Measurements from ENCODE around the gene MAP2K4. TPM values are rescaled to one million over a fixed set of nuclear protein-coding genes. Genes with fewer than 3 reads are reported as not detected.

Gene MAP2K4
- total RNA-seq, 1 donor from 2014 or later = 61.9 TPM

GRCh38 chr17:12064395-12064794, 43.7 kb downstream of the MAP2K4 start:
- Histone ChIP-seq H3K4me3 (no peak overlapping the region), H3K4me2 (no peak overlapping the region), H3K27ac (no peak overlapping the region), H3F3A (ENCODE audit: low read depth) (no peaks in the 10 kb centered on the region), H2AFZ (replicated peaks) (no peak overlapping the region), H3K9ac (no peak overlapping the region), H4K20me1 (ENCODE audit: low read depth) (peaks cover 15% of the 10 kb centered on the region), H3K9me3 (ENCODE audit: low read depth) (no peaks in the 10 kb centered on the region), H3K36me3 (no peaks in the 10 kb centered on the region), H3K27me3 (no peaks in the 10 kb centered on the region), H3K4me1 (no peaks in the 10 kb centered on the region), H3K79me2 (ENCODE audit: low read depth) (peaks cover 71% of the 10 kb centered on the region)
- Mint-ChIP-seq H3K27ac (no peak overlapping the region), H3K27me3 (ENCODE audit: insufficient read depth, low read depth) (no peaks in the 10 kb centered on the region), H3K9me3 (peaks cover 18% of the 10 kb centered on the region), H3K36me3 (peaks cover 33% of the 10 kb centered on the region), H3K4me1 (no peaks in the 10 kb centered on the region), H3K4me3 (no peak overlapping the region)
- no peak for DNase-seq (ENCODE audit: low spot score)
- TF ChIP-seq EZH2phosphoT487 (IDR thresholded peaks at IDR 0.05) = no peak
- no peak for TF ChIP-seq CTCF (IDR thresholded peaks at IDR 0.05)
- TF ChIP-seq EZH2 (IDR thresholded peaks at IDR 0.05) = no peak

- Mint-ChIP-seq H3K4me1 (no peaks in the 10 kb centered on the region), H3K27ac (no peak overlapping the region), H3K9me3 (peaks cover 16% of the 10 kb centered on the region), H3K4me3 (no peak overlapping the region), H3K27me3 (ENCODE audit: insufficient read depth, low read depth) (no peaks in the 10 kb centered on the region), H3K36me3 (peaks cover 37% of the 10 kb centered on the region)
- no peak overlapping the region for H3K27ac ChIP-seq
- H3F3A ChIP-seq (ENCODE audit: low read depth) = no peaks in the 10 kb centered on the region
- TF ChIP-seq EZH2 (IDR thresholded peaks at IDR 0.05) (no peak), CTCF (IDR thresholded peaks at IDR 0.05) (no peak), EZH2phosphoT487 (IDR thresholded peaks at IDR 0.05) (no peak)
- H3K36me3 ChIP-seq = no peaks in the 10 kb centered on the region
- no peak overlapping the region for H3K4me3 ChIP-seq
- H3K9ac ChIP-seq = no peak overlapping the region
- no peaks in the 10 kb centered on the region for H3K4me1 ChIP-seq
- H4K20me1 ChIP-seq (ENCODE audit: low read depth) = peaks cover 14% of the 10 kb centered on the region
- no peak overlapping the region for H3K4me2 ChIP-seq
- no peaks in the 10 kb centered on the region for H3K27me3 ChIP-seq
- H2AFZ ChIP-seq (replicated peaks) = no peak overlapping the region
- no peak for DNase-seq (ENCODE audit: low spot score)
- no peaks in the 10 kb centered on the region for H3K9me3 ChIP-seq (ENCODE audit: low read depth)
- H3K79me2 ChIP-seq (ENCODE audit: low read depth) = peaks cover 56% of the 10 kb centered on the region
Observed at GRCh38 chr17:12067485-12067884, 46.8 kb downstream of the MAP2K4 start.

- TF ChIP-seq EZH2 (IDR thresholded peaks at IDR 0.05) (no peak), EZH2phosphoT487 (IDR thresholded peaks at IDR 0.05) (no peak), CTCF (IDR thresholded peaks at IDR 0.05) (no peak)
- no peak overlapping the region for H3K27ac Mint-ChIP-seq
- peaks cover 2% of the 10 kb centered on the region for H3F3A ChIP-seq (ENCODE audit: low read depth)
- peaks cover 14% of the 10 kb centered on the region for H3K9me3 Mint-ChIP-seq
- no peaks in the 10 kb centered on the region for H3K27me3 Mint-ChIP-seq (ENCODE audit: insufficient read depth, low read depth)
- no peak overlapping the region for H3K9ac ChIP-seq
- peaks cover under 1% of the 10 kb centered on the region for H3K4me1 Mint-ChIP-seq
- H3K4me1 ChIP-seq = peaks cover under 1% of the 10 kb centered on the region
- no peaks in the 10 kb centered on the region for H3K27me3 ChIP-seq
- no peak overlapping the region for H3K4me3 Mint-ChIP-seq
- H3K4me3 ChIP-seq = no peak overlapping the region
- no peak overlapping the region for H3K4me2 ChIP-seq
- H3K36me3 ChIP-seq = no peaks in the 10 kb centered on the region
- peaks cover 23% of the 10 kb centered on the region for H4K20me1 ChIP-seq (ENCODE audit: low read depth)
- H2AFZ ChIP-seq (replicated peaks) = no peak overlapping the region
- no peak overlapping the region for H3K27ac ChIP-seq
- DNase-seq (ENCODE audit: low spot score) = no peak
- H3K9me3 ChIP-seq (ENCODE audit: low read depth) = no peaks in the 10 kb centered on the region
- H3K79me2 ChIP-seq (ENCODE audit: low read depth) = peaks cover 55% of the 10 kb centered on the region
- H3K36me3 Mint-ChIP-seq = peaks cover 40% of the 10 kb centered on the region
Observed at GRCh38 chr17:12068946-12069345, 48.3 kb downstream of the MAP2K4 start.
